ENCODE measurements around the gene TGFBRAP1.
"Not testable (repeated sequence)": the region's sequence is repeated elsewhere in the genome, so short reads cannot be mapped to it uniquely, and the experiment has no call there.

Gene TGFBRAP1

GRCh38 chr2:105329197-105329554 lies 359 bp downstream of the TGFBRAP1 start:
- H3K9ac ChIP-seq (ENCODE audit: low read length) = peak overlapping the region; percentile 62
- peak; percentile 25 for DNase-seq
- peak overlapping the region; percentile 82 for H2AFZ ChIP-seq (ENCODE audit: low read length)
- 0 out of 2 replicates have a peak, but pooled peaks cover 5% of the 10 kb centered on the region for H3K36me3 ChIP-seq (replicated peaks; ENCODE audit: insufficient read depth, low read length)
- no peaks in the 10 kb centered on the region for H3K9me2 ChIP-seq (replicated peaks; ENCODE audit: insufficient read depth, low read length)
- H3K79me2 ChIP-seq (ENCODE audit: low read length) = peaks cover 56% of the 10 kb centered on the region
- H3K27ac ChIP-seq (ENCODE audit: low read length) = peak overlapping the region; percentile 18; the same call in 1 of the 2 replicates
- H3F3A ChIP-seq (ENCODE audit: insufficient read depth, low read length) = no peaks in the 10 kb centered on the region
- peaks cover 4% of the 10 kb centered on the region; the same call in 1 of the 2 replicates for H3K4me1 ChIP-seq (ENCODE audit: low read length)
- TF ChIP-seq EZH2 (optimal IDR thresholded peaks at IDR 0.05; ENCODE audit: low read depth, low read length) = no peak
- TF ChIP-seq EZH2phosphoT487 (IDR thresholded peaks at IDR 0.05; ENCODE audit: low read length) = no peak
- no peak for TF ChIP-seq CTCF (IDR thresholded peaks at IDR 0.05; ENCODE audit: low read length)
- no peaks in the 10 kb centered on the region for H3K9me3 ChIP-seq (replicated peaks; ENCODE audit: insufficient read depth, low read length)
- H4K20me1 ChIP-seq (ENCODE audit: insufficient read depth, low read length) = no peaks in the 10 kb centered on the region
- peak overlapping the region; percentile 82 for H3K4me3 ChIP-seq (ENCODE audit: low read length)
- H3K27me3 ChIP-seq (replicated peaks; ENCODE audit: insufficient read depth, low read length) = no peaks in the 10 kb centered on the region
- H3K4me2 ChIP-seq (ENCODE audit: low read depth, low read length) = peak overlapping the region; percentile 56

GRCh38 chr2:105328281-105329196 lies 996 bp downstream of the TGFBRAP1 start:
- H3K79me2 ChIP-seq (ENCODE audit: low read length) = peaks cover 62% of the 10 kb centered on the region
- no peaks in the 10 kb centered on the region for H3K27me3 ChIP-seq (replicated peaks; ENCODE audit: insufficient read depth, low read length)
- H2AFZ ChIP-seq (ENCODE audit: low read length) = peak overlapping the region; percentile 82
- no peaks in the 10 kb centered on the region for H3F3A ChIP-seq (ENCODE audit: insufficient read depth, low read length)
- 0 out of 2 replicates have a peak, but pooled peaks cover 2% of the 10 kb centered on the region for H4K20me1 ChIP-seq (ENCODE audit: insufficient read depth, low read length)
- TF ChIP-seq EZH2 (optimal IDR thresholded peaks at IDR 0.05; ENCODE audit: low read depth, low read length) = no peak
- TF ChIP-seq CTCF (IDR thresholded peaks at IDR 0.05; ENCODE audit: low read length) = no peak
- TF ChIP-seq EZH2phosphoT487 (IDR thresholded peaks at IDR 0.05; ENCODE audit: low read length) = no peak
- H3K4me2 ChIP-seq (ENCODE audit: low read depth, low read length) = peak overlapping the region; percentile 56
- peaks cover 4% of the 10 kb centered on the region; the same call in 1 of the 2 replicates for H3K4me1 ChIP-seq (ENCODE audit: low read length)
- peak overlapping the region; percentile 18; the same call in 1 of the 2 replicates for H3K27ac ChIP-seq (ENCODE audit: low read length)
- peak overlapping the region; percentile 82 for H3K4me3 ChIP-seq (ENCODE audit: low read length)
- 0 out of 2 replicates have a peak, but pooled peaks cover 5% of the 10 kb centered on the region for H3K36me3 ChIP-seq (replicated peaks; ENCODE audit: insufficient read depth, low read length)
- no peaks in the 10 kb centered on the region for H3K9me3 ChIP-seq (replicated peaks; ENCODE audit: insufficient read depth, low read length)
- peak overlapping the region; percentile 62 for H3K9ac ChIP-seq (ENCODE audit: low read length)
- no peaks in the 10 kb centered on the region for H3K9me2 ChIP-seq (replicated peaks; ENCODE audit: insufficient read depth, low read length)
- peak; percentile 35 for DNase-seq

GRCh38 chr2:105327690-105328089 lies 1.8 kb downstream of the TGFBRAP1 start:
- Histone ChIP-seq H3K4me3 (ENCODE audit: low read length) (no peak overlapping the region), H3K9me2 (replicated peaks; ENCODE audit: insufficient read depth, low read length) (no peaks in the 10 kb centered on the region), H3K4me1 (ENCODE audit: low read length) (peaks cover 4% of the 10 kb centered on the region; the same call in 1 of the 2 replicates), H3K36me3 (replicated peaks; ENCODE audit: insufficient read depth, low read length) (0 out of 2 replicates have a peak, but pooled peaks cover 5% of the 10 kb centered on the region), H2AFZ (ENCODE audit: low read length) (no peak overlapping the region), H3K27ac (ENCODE audit: low read length) (no peak overlapping the region), H3K79me2 (ENCODE audit: low read length) (peaks cover 70% of the 10 kb centered on the region), H4K20me1 (ENCODE audit: insufficient read depth, low read length) (0 out of 2 replicates have a peak, but pooled peaks cover 2% of the 10 kb centered on the region), H3F3A (ENCODE audit: insufficient read depth, low read length) (no peaks in the 10 kb centered on the region), H3K4me2 (ENCODE audit: low read depth, low read length) (peak overlapping the region; percentile 56), H3K9me3 (replicated peaks; ENCODE audit: insufficient read depth, low read length) (no peaks in the 10 kb centered on the region), H3K9ac (ENCODE audit: low read length) (no peak overlapping the region), H3K27me3 (replicated peaks; ENCODE audit: insufficient read depth, low read length) (no peaks in the 10 kb centered on the region)
- no peak for TF ChIP-seq EZH2 (optimal IDR thresholded peaks at IDR 0.05; ENCODE audit: low read depth, low read length)
- no peak for TF ChIP-seq EZH2phosphoT487 (IDR thresholded peaks at IDR 0.05; ENCODE audit: low read length)
- TF ChIP-seq CTCF (IDR thresholded peaks at IDR 0.05; ENCODE audit: low read length) = no peak
- DNase-seq = no peak

DNA sequence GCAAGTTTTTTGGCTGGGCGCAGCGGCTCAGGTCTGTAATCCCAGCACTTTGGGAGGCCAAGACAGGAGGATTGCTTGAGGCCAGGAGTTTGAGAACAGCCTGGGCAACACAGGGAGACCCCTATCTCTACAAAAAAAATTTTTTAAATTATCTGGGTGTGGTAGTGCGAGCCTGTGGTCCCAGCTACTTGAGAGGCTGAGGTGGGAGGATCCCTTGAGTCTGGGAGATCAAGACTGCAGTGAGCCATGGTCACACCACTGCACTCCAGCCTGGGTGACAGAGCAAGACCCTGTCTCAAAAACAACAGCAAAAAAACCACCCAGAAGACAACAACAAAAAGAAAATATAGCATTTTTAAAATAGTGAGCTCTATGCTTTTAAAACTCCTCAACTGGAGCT lies 2.3 kb downstream of the TGFBRAP1 start:
- H4K20me1 ChIP-seq (ENCODE audit: insufficient read depth, low read length); H3F3A ChIP-seq (ENCODE audit: insufficient read depth, low read length); H3K9me3 ChIP-seq (replicated peaks; ENCODE audit: insufficient read depth, low read length); H3K4me1 ChIP-seq (ENCODE audit: low read length); H3K4me2 ChIP-seq (ENCODE audit: low read depth, low read length); H3K9ac ChIP-seq (ENCODE audit: low read length); H3K27ac ChIP-seq (ENCODE audit: low read length); H3K27me3 ChIP-seq (replicated peaks; ENCODE audit: insufficient read depth, low read length); H3K9me2 ChIP-seq (replicated peaks; ENCODE audit: insufficient read depth, low read length); H3K36me3 ChIP-seq (replicated peaks; ENCODE audit: insufficient read depth, low read length); DNase-seq; H2AFZ ChIP-seq (ENCODE audit: low read length); H3K4me3 ChIP-seq (ENCODE audit: low read length): not testable (repeated sequence)
- H3K79me2 ChIP-seq (ENCODE audit: low read length) = peaks cover 75% of the 10 kb centered on the region
